Smooth muscle cell (in vitro differentiated cells): ENCODE results near the gene ATF2. TPM values are rescaled to one million over a fixed set of nuclear protein-coding genes. Genes with fewer than 3 reads are reported as not detected.

ENCODE experiments used
- DNase-seq: peaks from one replicate; lab custom pipeline; 2025; ENCODE audit not compliant: unreplicated experiment; lab: John Stamatoyannopoulos, UW
- H2AFZ ChIP-seq: fragments of 200-600 bp; sonication (generic); 2 replicates; pipeline ENCODE4 v1.6.0; 2016; ENCODE audit warnings: antibody characterized with exemption, low read depth, mild to moderate bottlenecking
- H3F3A ChIP-seq: fragments of 200-600 bp; sonication (generic); 2 replicates; pipeline ENCODE4 v1.6.0; 2017; ENCODE audit warnings: antibody characterized with exemption, low read depth
- H3K27ac ChIP-seq: fragments of 200-600 bp; sonication (generic); 2 replicates; pipeline ENCODE4 v1.5.1; 2016; ENCODE audit warnings: low read depth, mild to moderate bottlenecking
- H3K27me3 ChIP-seq: fragments of 200-600 bp; sonication (generic); 2 replicates; pipeline ENCODE4 v1.6.1; 2016; ENCODE audit warnings: low read depth, mild to moderate bottlenecking
- H3K36me3 ChIP-seq: fragments of 200-600 bp; sonication (generic); 2 replicates; pipeline ENCODE4 v1.5.1; 2016; ENCODE audit warnings: low read depth
- H3K4me1 ChIP-seq: fragments of 200-600 bp; sonication (generic); 2 replicates; pipeline ENCODE4 v1.5.1; 2016; ENCODE audit warnings: low read depth
- H3K4me2 ChIP-seq: fragments of 200-600 bp; sonication (generic); 2 replicates; pipeline ENCODE4 v1.6.0; 2016; ENCODE audit warnings: mild to moderate bottlenecking
- H3K4me3 ChIP-seq: fragments of 200-600 bp; sonication (generic); 2 replicates; pipeline ENCODE4 v1.5.1; 2016; ENCODE audit warnings: mild to moderate bottlenecking
- H3K79me2 ChIP-seq: fragments of 200-600 bp; sonication (generic); 2 replicates; pipeline ENCODE4 v1.6.0; 2016; ENCODE audit warnings: low read depth, mild to moderate bottlenecking
- H3K9ac ChIP-seq: fragments of 200-600 bp; sonication (generic); 2 replicates; pipeline ENCODE4 v1.6.0; 2016; ENCODE audit warnings: low read depth
- H3K9me3 ChIP-seq: fragments of 200-600 bp; sonication (generic); replicated peaks from 2 replicates; pipeline ENCODE4 v1.5.1; 2016; ENCODE audit warnings: low read depth
- H4K20me1 ChIP-seq: fragments of 200-600 bp; sonication (generic); 2 replicates; pipeline ENCODE4 v1.6.0; 2016; ENCODE audit warnings: low read depth
- WGBS: methylation state at CpG from one replicate; pipeline ENCODE4 v1.1.7; 2016; ENCODE audit warnings: low lambda C conversion rate; 5-methylcytosine and 5-hydroxymethylcytosine counted together
- polyA plus RNA-seq: library from polyadenylated mRNA; unstranded; fragments of >200 nt; fragmentation: Nextera tagmentation; extraction: Ambion mirVana; gene quantifications from 2 replicates; pipeline ENCODE4 v1.2.1, GENCODE V29; 2016
- total RNA-seq: library from RNA; depleted of rRNA; stranded (reverse); fragments of >200 nt; gene quantifications from 2 replicates; pipeline ENCODE4 v1.2.3, GENCODE V29; 2014
- TF ChIP-seq, protein P1 (sequence below): fragments of 200-600 bp; sonication (generic); IDR thresholded peaks from 2 replicates; pipeline ENCODE4 v1.5.1; 2017; ENCODE audit warnings: borderline replicate concordance, mild to moderate bottlenecking, antibody characterized with exemption; ENCODE audit not compliant: insufficient read depth, poor library complexity, severe bottlenecking

Gene ATF2
- total and polyA plus RNA-seq, 2 experiments from 2014 or later = 28.0 to 59.6 TPM

DNA sequence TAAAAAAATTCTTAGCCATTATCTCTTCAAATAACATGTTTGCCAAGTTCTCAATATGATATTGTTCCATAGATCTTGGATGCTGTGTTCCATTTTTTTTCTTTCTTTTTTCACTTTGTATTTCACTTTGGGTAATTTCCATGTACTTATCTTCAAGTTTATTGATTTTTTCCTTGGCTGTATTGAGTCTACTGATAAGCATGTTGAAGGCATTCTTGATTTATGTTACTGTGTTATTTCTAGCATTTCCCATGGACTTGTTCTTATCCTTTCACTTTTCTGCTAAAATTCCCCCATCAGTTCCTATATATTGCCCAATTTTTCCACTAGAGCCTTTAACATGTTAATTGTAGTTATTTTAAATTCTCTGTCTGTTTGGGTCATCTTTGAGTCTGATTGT, 112.0 kb downstream of the ATF2 start:
- Histone ChIP-seq H3K4me3 (no peak overlapping the region), H4K20me1 (no peaks in the 10 kb centered on the region), H3K9me3 (no peaks in the 10 kb centered on the region), H3K36me3 (no peaks in the 10 kb centered on the region), H3K4me1 (no peaks in the 10 kb centered on the region), H3K79me2 (no peaks in the 10 kb centered on the region), H3K27ac (no peak overlapping the region), H3K9ac (no peak overlapping the region), H2AFZ (no peak overlapping the region), H3F3A (no peaks in the 10 kb centered on the region), H3K27me3 (no peaks in the 10 kb centered on the region), H3K4me2 (no peak overlapping the region)
- DNase-seq = no peak
- TF ChIP-seq, protein P1, sequence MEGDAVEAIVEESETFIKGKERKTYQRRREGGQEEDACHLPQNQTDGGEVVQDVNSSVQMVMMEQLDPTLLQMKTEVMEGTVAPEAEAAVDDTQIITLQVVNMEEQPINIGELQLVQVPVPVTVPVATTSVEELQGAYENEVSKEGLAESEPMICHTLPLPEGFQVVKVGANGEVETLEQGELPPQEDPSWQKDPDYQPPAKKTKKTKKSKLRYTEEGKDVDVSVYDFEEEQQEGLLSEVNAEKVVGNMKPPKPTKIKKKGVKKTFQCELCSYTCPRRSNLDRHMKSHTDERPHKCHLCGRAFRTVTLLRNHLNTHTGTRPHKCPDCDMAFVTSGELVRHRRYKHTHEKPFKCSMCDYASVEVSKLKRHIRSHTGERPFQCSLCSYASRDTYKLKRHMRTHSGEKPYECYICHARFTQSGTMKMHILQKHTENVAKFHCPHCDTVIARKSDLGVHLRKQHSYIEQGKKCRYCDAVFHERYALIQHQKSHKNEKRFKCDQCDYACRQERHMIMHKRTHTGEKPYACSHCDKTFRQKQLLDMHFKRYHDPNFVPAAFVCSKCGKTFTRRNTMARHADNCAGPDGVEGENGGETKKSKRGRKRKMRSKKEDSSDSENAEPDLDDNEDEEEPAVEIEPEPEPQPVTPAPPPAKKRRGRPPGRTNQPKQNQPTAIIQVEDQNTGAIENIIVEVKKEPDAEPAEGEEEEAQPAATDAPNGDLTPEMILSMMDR = no peak

DNA sequence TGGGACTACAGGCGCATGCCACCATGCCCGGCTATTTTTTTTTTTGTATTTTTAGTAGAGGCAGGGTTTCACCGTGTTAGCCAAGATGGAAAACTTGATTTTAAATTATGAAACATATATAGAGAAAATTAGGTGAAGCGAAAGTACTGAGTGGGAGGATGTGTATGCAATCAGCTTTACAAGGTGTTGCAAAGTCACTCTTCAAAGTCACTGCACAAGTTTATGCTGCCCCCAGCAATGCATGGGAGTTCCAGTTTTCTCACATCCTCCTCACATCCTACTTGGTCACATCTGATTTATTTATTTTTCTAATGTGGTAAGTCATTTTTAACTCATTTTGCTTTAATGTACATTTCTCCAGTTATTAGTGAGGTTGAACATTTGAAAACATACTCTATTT, 113.7 kb downstream of the ATF2 start:
- no peak overlapping the region for H3K4me3 ChIP-seq
- no peaks in the 10 kb centered on the region for H3K79me2 ChIP-seq
- DNase-seq = no peak
- no peak overlapping the region for H3K4me2 ChIP-seq
- H3K36me3 ChIP-seq = no peaks in the 10 kb centered on the region
- WGBS = 99% methylated on average over 4 of the region's 4 CpGs
- no peaks in the 10 kb centered on the region for H4K20me1 ChIP-seq
- no peaks in the 10 kb centered on the region for H3K9me3 ChIP-seq
- TF ChIP-seq, protein P1 = no peak
- H3K9ac ChIP-seq = no peak overlapping the region
- no peaks in the 10 kb centered on the region for H3K27me3 ChIP-seq
- no peaks in the 10 kb centered on the region for H3K4me1 ChIP-seq
- no peak overlapping the region for H3K27ac ChIP-seq
- H2AFZ ChIP-seq = no peak overlapping the region
- no peaks in the 10 kb centered on the region for H3F3A ChIP-seq

DNA sequence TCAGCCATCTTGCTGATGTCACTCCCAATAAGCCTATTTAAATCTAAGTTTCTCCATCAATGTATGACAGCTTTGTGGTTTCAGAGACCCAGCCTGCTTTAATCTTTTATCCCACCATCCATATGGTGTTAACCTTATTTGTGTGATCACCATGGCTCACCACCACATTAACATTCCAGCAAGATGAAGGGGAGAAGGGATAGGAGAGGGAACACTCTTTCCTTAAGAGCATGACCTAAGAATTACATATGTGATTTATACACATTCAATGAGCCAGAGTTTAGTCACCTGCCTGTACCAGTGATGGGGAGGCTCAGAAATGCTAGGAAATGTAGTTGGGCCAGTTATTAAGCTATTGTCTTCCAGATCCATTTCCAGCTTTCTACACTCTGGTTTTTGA, 118.3 kb downstream of the ATF2 start:
- DNase-seq = no peak

DNA sequence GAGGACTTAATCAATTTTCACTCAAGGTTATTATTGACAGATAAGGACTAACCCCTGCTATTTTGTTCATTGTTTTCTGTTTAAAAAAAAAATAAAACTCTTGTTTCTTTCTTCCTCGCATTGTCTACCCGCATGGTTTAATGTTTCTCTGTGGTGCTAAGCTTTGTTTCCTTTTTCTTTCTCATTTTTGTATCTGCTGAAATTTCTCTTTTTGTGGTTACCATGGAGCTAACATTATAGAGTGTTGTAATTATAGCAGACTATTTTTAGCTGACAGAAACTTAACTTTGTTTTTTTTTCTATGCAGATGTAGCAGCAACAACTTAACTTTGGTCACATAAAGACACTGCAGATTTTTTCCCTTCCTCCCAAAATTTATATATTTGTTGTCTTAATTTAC, 119.7 kb downstream of the ATF2 start:
- 95% methylated on average over 2 of the region's 2 CpGs for WGBS
- TF ChIP-seq, protein P1 = no peak
- no peaks in the 10 kb centered on the region for H3F3A ChIP-seq
- no peaks in the 10 kb centered on the region for H4K20me1 ChIP-seq
- H3K4me1 ChIP-seq = no peaks in the 10 kb centered on the region
- H3K27me3 ChIP-seq = no peaks in the 10 kb centered on the region
- no peak overlapping the region for H3K4me3 ChIP-seq
- DNase-seq = no peak
- no peak overlapping the region for H3K4me2 ChIP-seq
- H3K9ac ChIP-seq = no peak overlapping the region
- H3K36me3 ChIP-seq = no peaks in the 10 kb centered on the region
- no peaks in the 10 kb centered on the region for H3K79me2 ChIP-seq
- no peak overlapping the region for H2AFZ ChIP-seq
- H3K9me3 ChIP-seq = no peaks in the 10 kb centered on the region
- H3K27ac ChIP-seq = no peak overlapping the region

More for the DNA sequence above, 118.3 kb downstream of the ATF2 start:
- TF ChIP-seq, protein P1 = no peak
- Histone ChIP-seq H3K4me2 (no peak overlapping the region), H3K4me3 (no peak overlapping the region), H3K27me3 (no peaks in the 10 kb centered on the region), H3K27ac (no peak overlapping the region), H3K9me3 (no peaks in the 10 kb centered on the region), H3K36me3 (no peaks in the 10 kb centered on the region), H2AFZ (no peak overlapping the region), H3F3A (no peaks in the 10 kb centered on the region), H3K4me1 (no peaks in the 10 kb centered on the region), H4K20me1 (no peaks in the 10 kb centered on the region), H3K9ac (no peak overlapping the region), H3K79me2 (no peaks in the 10 kb centered on the region)
